ENCODE data around the gene WDFY4.

The WDFY4 gene

GRCh38 chr10:48745662-48746245, 61.1 kb downstream of the WDFY4 start:
- no peak for DNase-seq

GRCh38 chr10:48748573-48748972, 63.9 kb downstream of the WDFY4 start:
- no peak for DNase-seq

GRCh38 chr10:48749254-48749787, 64.6 kb downstream of the WDFY4 start:
- no peak for DNase-seq

- no peak for DNase-seq
Observed at GRCh38 chr10:48750019-48750418, 65.3 kb downstream of the WDFY4 start.

- no peak for DNase-seq
Observed at GRCh38 chr10:48750991-48751390, 66.3 kb downstream of the WDFY4 start.

GRCh38 chr10:48751730-48752129, 67.1 kb downstream of the WDFY4 start:
- no peak for DNase-seq

- DNase-seq, result no peak
Observed at GRCh38 chr10:48758411-48758810, 73.7 kb downstream of the WDFY4 start.

- no peak for DNase-seq
Observed at GRCh38 chr10:48759113-48759901, 74.6 kb downstream of the WDFY4 start.

- DNase-seq, result no peak
Observed at GRCh38 chr10:48760983-48761382, 76.3 kb downstream of the WDFY4 start.

GRCh38 chr10:48762064-48763042, 77.7 kb downstream of the WDFY4 start:
- no peak for DNase-seq

GRCh38 chr10:48763403-48763965, 78.8 kb downstream of the WDFY4 start:
- DNase-seq, result no peak

- no peak for DNase-seq
Observed at GRCh38 chr10:48764486-48764885, 79.8 kb downstream of the WDFY4 start.

- no peak for DNase-seq
Observed at GRCh38 chr10:48765039-48765438, 80.4 kb downstream of the WDFY4 start.

- DNase-seq, result no peak
Observed at GRCh38 chr10:48765527-48765926, 80.9 kb downstream of the WDFY4 start.

- DNase-seq, result no peak
Observed at GRCh38 chr10:48767373-48768143, 82.9 kb downstream of the WDFY4 start.

- no peak for DNase-seq
Observed at GRCh38 chr10:48768144-48768766, 83.6 kb downstream of the WDFY4 start.

- no peak for DNase-seq
Observed at GRCh38 chr10:48768926-48769325, 84.3 kb downstream of the WDFY4 start.

- DNase-seq, result no peak
Observed at GRCh38 chr10:48769706-48770435, 85.2 kb downstream of the WDFY4 start.

- DNase-seq, result no peak
Observed at GRCh38 chr10:48770561-48771089, 86.0 kb downstream of the WDFY4 start.

GRCh38 chr10:48771234-48771633, 86.6 kb downstream of the WDFY4 start:
- DNase-seq, result no peak

GRCh38 chr10:48772059-48772458, 87.4 kb downstream of the WDFY4 start:
- no peak for DNase-seq

Data from NCI-H2029 (cell line).